Effector memory CD8-positive, alpha-beta T cell (primary cell): Measurements from ENCODE around the gene TMEM151A.
"Not testable (repeated sequence)": the region's sequence is repeated elsewhere in the genome, so short reads cannot be mapped to it uniquely, and the experiment has no call there.

Source experiments
- ATAC-seq: fragments of 150-1000 bp; cut with Tn5 transposase; replicated peaks from 2 replicates; pipeline ENCODE4 v1.10.0; 2021; ENCODE audit warnings: mild to moderate bottlenecking, moderate library complexity
- DNase-seq, 3 experiments: peaks; one replicate each; pipeline ENCODE4 v3.0.0; 2021
- H3K27ac Mint-ChIP-seq, 2 donors: one replicate each; pipeline ENCODE4 v1.8.0; 2022; ENCODE audit warnings: mild to moderate bottlenecking in 2 of 2, mixed read lengths in 2 of 2, moderate library complexity in 2 of 2
- H3K27me3 Mint-ChIP-seq, 2 donors: one replicate each; pipeline ENCODE4 v1.8.0; 2022; ENCODE audit warnings: mixed read lengths in 2 of 2
- H3K36me3 Mint-ChIP-seq: one replicate; pipeline ENCODE4 v1.8.0; 2022; ENCODE audit warnings: mild to moderate bottlenecking, moderate library complexity, mixed read lengths; ENCODE audit not compliant: insufficient read depth
- H3K4me1 Mint-ChIP-seq, 2 donors: one replicate each; pipeline ENCODE4 v1.8.0; 2022; ENCODE audit warnings: low read depth in 2 of 2, mixed read lengths in 2 of 2
- H3K4me3 Mint-ChIP-seq, 2 donors: one replicate each; pipeline ENCODE4 v1.8.0; 2022; ENCODE audit warnings: mild to moderate bottlenecking in 2 of 2, mixed read lengths in 2 of 2, moderate library complexity in 2 of 2
- H3K9me3 Mint-ChIP-seq, 2 donors: one replicate each; pipeline ENCODE4 v1.8.0; 2022; ENCODE audit warnings: mixed read lengths in 2 of 2

The TMEM151A gene

GRCh38 chr11:66292543-66293332 is 1.0 kb downstream of the TMEM151A start:
- Mint-ChIP-seq H3K27me3 (peaks cover 16 to 36% of the 10 kb centered on the region in 2 donors), H3K36me3 (peaks cover 13% of the 10 kb centered on the region), H3K9me3 (no peaks in the 10 kb centered on the region), H3K4me1 (peaks cover 31 to 35% of the 10 kb centered on the region in 2 donors), H3K27ac (peak overlapping the region in 1 of 2 donors; percentile 35), H3K4me3 (peak overlapping the region; percentile 32 to 37)
- ATAC-seq (no peak), DNase-seq (no peak)

GRCh38 chr11:66293352-66293751 is 1.7 kb downstream of the TMEM151A start:
- Mint-ChIP-seq H3K9me3 (no peaks in the 10 kb centered on the region), H3K4me3 (peak overlapping the region; percentile 49 to 59), H3K36me3 (peaks cover 7% of the 10 kb centered on the region), H3K4me1 (peaks cover 28 to 29% of the 10 kb centered on the region in 2 donors), H3K27me3 (peaks cover 16 to 36% of the 10 kb centered on the region in 2 donors), H3K27ac (no peak overlapping the region)
- ATAC-seq (no peak), DNase-seq (no peak)

- H3K27ac Mint-ChIP-seq, result no peak overlapping the region
- peaks cover 25 to 27% of the 10 kb centered on the region in 2 donors for H3K4me1 Mint-ChIP-seq
- H3K9me3 Mint-ChIP-seq, result no peaks in the 10 kb centered on the region
- peak overlapping the region in 1 of 2 donors; percentile 49 for H3K4me3 Mint-ChIP-seq
- DNase-seq (no peak), ATAC-seq (no peak)
- peaks cover 4% of the 10 kb centered on the region for H3K36me3 Mint-ChIP-seq
- H3K27me3 Mint-ChIP-seq, result peaks cover 16 to 36% of the 10 kb centered on the region in 2 donors
Observed at GRCh38 chr11:66293777-66294625, 2.3 kb downstream of the TMEM151A start.

- ATAC-seq (no peak), DNase-seq (no peak)
- H3K36me3 Mint-ChIP-seq, result no peaks in the 10 kb centered on the region
- no peak overlapping the region for H3K4me3 Mint-ChIP-seq
- H3K27me3 Mint-ChIP-seq, result peaks cover 16 to 36% of the 10 kb centered on the region in 2 donors
- peaks cover 16 to 18% of the 10 kb centered on the region in 2 donors for H3K4me1 Mint-ChIP-seq
- H3K9me3 Mint-ChIP-seq, result no peaks in the 10 kb centered on the region
- no peak overlapping the region for H3K27ac Mint-ChIP-seq
Observed at GRCh38 chr11:66294626-66295620, 3.2 kb downstream of the TMEM151A start.

GRCh38 chr11:66297610-66298009 is 5.9 kb downstream of the TMEM151A start:
- no peaks in the 10 kb centered on the region for H3K9me3 Mint-ChIP-seq

DNA sequence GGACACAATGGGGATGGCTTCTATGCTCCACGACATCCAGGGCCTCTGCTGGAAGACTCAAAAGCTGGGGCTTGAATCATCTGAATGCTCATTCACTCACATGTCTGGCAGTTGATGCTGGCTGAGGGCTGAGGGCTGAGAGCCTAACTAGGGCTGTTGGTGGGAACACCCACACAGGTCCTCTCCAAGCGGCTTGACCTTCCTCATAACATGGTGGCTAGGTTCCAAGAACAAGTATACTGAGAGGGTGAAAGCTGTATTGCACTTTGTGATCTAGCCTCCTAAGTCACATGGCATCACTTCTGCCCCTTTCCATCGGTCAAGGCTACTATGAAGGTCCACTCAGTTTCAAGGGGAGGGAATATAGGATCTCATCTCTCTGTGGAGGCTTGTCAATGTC is 7.5 kb downstream of the TMEM151A start:
- DNase-seq (no peak), ATAC-seq (no peak)
- Mint-ChIP-seq H3K27me3 (peaks cover 0 to 17% of the 10 kb centered on the region in 2 donors), H3K27ac (no peak overlapping the region), H3K9me3 (no peaks in the 10 kb centered on the region), H3K4me1 (no peaks in the 10 kb centered on the region), H3K4me3 (no peak overlapping the region), H3K36me3 (no peaks in the 10 kb centered on the region)

More at GRCh38 chr11:66297610-66298009, 5.9 kb downstream of the TMEM151A start:
- DNase-seq (no peak), ATAC-seq (no peak)
- Mint-ChIP-seq H3K27me3 (peaks cover 12 to 30% of the 10 kb centered on the region in 2 donors), H3K27ac (no peak overlapping the region), H3K4me3 (no peak overlapping the region), H3K36me3 (no peaks in the 10 kb centered on the region), H3K4me1 (peaks cover 4 to 7% of the 10 kb centered on the region in 2 donors)

DNA sequence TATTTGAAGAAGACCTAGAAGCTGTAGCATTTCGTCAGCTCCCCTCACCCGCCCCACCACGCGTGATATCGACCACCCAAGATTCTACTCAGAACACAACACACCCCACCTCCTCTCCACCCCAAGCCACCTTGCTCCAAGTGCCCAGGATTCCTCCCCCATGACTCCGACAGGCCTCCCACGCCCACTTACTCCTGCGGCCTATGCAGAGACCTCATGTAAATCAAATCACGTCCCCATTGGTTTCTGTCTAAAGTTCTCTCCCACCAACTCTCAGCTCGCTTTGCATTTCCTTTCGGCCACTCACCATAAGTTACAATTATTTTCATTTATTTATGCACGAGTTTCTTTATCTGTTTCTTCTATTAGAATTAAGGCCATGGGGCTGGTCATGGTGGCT is 11.0 kb downstream of the TMEM151A start:
- DNase-seq (no peak), ATAC-seq (no peak)
- no peak overlapping the region for H3K4me3 Mint-ChIP-seq
- no peaks in the 10 kb centered on the region for H3K9me3 Mint-ChIP-seq
- H3K4me1 Mint-ChIP-seq, result no peaks in the 10 kb centered on the region
- H3K27me3 Mint-ChIP-seq, result peaks cover 0 to 15% of the 10 kb centered on the region in 2 donors
- H3K36me3 Mint-ChIP-seq, result no peaks in the 10 kb centered on the region
- H3K27ac Mint-ChIP-seq, result no peak overlapping the region

DNA sequence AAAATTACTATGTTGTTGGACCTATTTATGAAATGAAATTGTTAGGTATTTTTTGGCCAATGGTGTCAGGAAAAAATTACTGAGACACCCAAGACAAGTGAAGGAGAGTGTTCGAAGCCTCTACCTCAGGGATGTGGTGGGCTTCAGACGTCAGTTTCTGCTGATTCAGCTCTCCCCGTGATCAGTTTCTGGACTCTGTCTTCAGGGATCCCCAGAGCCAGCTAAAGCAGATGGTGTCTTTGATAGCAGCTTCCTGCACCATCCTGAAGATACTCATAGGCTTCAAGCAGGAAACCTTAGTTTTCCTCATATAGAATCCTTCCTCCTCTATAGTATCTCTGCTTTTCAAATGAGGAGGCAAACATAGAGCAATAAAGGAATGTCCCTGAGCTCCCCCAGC is 17.8 kb downstream of the TMEM151A start:
- H3K4me1 Mint-ChIP-seq, result peaks cover 6 to 9% of the 10 kb centered on the region in 2 donors
- H3K27me3 Mint-ChIP-seq, result peaks cover 0 to 19% of the 10 kb centered on the region in 2 donors

DNA sequence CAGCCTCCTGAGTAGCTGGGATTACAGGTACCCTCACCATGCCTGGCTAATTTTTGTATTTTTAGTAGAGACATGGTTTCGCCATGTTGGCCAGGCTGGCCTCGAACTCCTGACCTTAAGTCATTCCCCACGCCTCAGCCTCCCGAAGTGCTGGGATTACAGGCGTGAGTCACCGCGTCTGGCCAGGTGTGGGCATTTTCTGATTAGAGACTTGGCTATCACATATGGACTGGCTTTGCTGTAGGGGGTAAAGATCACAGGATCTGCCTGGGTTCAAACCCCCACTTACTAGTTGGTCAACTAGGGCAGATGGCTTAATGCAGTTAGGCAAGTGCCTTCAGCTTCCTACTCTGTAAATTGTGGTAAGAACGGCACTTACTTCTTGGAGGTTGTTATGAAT is 18.6 kb downstream of the TMEM151A start:
- Mint-ChIP-seq H3K4me3 (no peak overlapping the region), H3K4me1 (peaks cover 7 to 13% of the 10 kb centered on the region in 2 donors), H3K27ac (no peak overlapping the region), H3K27me3 (peaks cover 0 to 11% of the 10 kb centered on the region in 2 donors), H3K36me3 (peaks cover 15% of the 10 kb centered on the region), H3K9me3 (no peaks in the 10 kb centered on the region)
- ATAC-seq (no peak), DNase-seq (no peak)

More for the DNA sequence above, 17.8 kb downstream of the TMEM151A start:
- ATAC-seq (no peak), DNase-seq (no peak)
- Mint-ChIP-seq H3K9me3 (no peaks in the 10 kb centered on the region), H3K27ac (no peak overlapping the region), H3K36me3 (peaks cover 13% of the 10 kb centered on the region), H3K4me3 (no peak overlapping the region)

DNA sequence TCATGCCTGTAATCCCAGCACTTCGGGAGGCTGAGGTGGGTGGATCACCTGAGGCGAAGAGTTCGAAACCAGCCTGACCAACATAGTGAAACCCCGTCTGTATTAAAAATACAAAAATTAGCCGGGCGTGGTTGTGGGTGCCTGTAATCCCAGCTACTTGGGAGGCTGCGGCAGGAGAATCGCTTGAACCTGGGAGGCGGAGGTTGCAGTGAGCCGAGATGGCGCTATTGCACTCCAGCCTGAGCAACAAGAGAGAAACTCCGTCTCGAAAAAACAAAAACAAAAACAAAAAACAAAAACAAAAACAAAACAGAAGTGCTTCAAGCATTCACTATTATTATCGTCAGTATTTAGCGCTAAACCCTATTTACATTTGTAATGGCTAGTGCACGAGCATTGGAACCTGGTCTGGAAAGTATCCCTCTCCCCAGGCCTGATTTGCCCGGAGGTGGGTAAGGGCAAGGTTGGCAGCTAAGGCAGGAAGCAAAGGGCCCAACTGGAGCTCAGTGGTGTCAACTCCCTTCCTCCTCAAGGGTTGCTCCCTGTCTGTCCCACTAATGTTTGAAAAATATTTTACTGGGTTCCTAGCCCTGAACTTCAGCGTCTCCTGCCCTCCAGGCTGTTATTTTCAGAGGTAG is 19.2 kb downstream of the TMEM151A start:
- not testable (repeated sequence) for DNase-seq, H3K9me3 Mint-ChIP-seq, ATAC-seq, H3K4me3 Mint-ChIP-seq
- peaks cover 18% of the 10 kb centered on the region for H3K36me3 Mint-ChIP-seq
- H3K27ac Mint-ChIP-seq, result peak overlapping the region in 1 of 2 donors; percentile 97
- peaks cover 12 to 16% of the 10 kb centered on the region in 2 donors for H3K4me1 Mint-ChIP-seq
- peaks cover 0 to 11% of the 10 kb centered on the region in 2 donors for H3K27me3 Mint-ChIP-seq

GRCh38 chr11:66311470-66311964 is 19.8 kb downstream of the TMEM151A start:
- H3K27me3 Mint-ChIP-seq, result peaks cover 0 to 11% of the 10 kb centered on the region in 2 donors
- peaks cover 18% of the 10 kb centered on the region for H3K36me3 Mint-ChIP-seq
- H3K4me1 Mint-ChIP-seq, result peaks cover 13 to 16% of the 10 kb centered on the region in 2 donors
- H3K27ac Mint-ChIP-seq, result peak overlapping the region; percentile 20 to 97
- H3K9me3 Mint-ChIP-seq, result no peaks in the 10 kb centered on the region
- H3K4me3 Mint-ChIP-seq, result peak overlapping the region; percentile 74 to 87
- ATAC-seq, result no peak
- DNase-seq, result no peak

GRCh38 chr11:66311965-66312548 is 20.4 kb downstream of the TMEM151A start:
- ATAC-seq (peak; percentile 72), DNase-seq (peak; percentile 98 to 100 (median 98))
- peak overlapping the region; percentile 74 to 87 for H3K4me3 Mint-ChIP-seq
- H3K36me3 Mint-ChIP-seq, result peaks cover 18% of the 10 kb centered on the region
- H3K27me3 Mint-ChIP-seq, result peaks cover 0 to 10% of the 10 kb centered on the region in 2 donors
- H3K27ac Mint-ChIP-seq, result peak overlapping the region; percentile 20 to 97
- H3K9me3 Mint-ChIP-seq, result no peaks in the 10 kb centered on the region
- peaks cover 13 to 16% of the 10 kb centered on the region in 2 donors for H3K4me1 Mint-ChIP-seq
